Esophagus squamous epithelium (tissue), 5 donors: ENCODE data around the gene WDR43. TPM values are rescaled to one million over a fixed set of nuclear protein-coding genes. Genes with fewer than 3 reads are reported as not detected.

Experiments used
- DNase-seq: peaks from one replicate; lab custom pipeline; 2025; lab: John Stamatoyannopoulos, UW
- H3K27ac ChIP-seq, 4 donors: fragments of 200-600 bp; sonication (generic); one replicate each; pipeline ENCODE4 v1.5.1; 2016 to 2019; ENCODE audit warnings: mild to moderate bottlenecking in 1 of 4
- H3K27me3 ChIP-seq, 4 donors: fragments of 200-600 bp; sonication (generic); 1 replicate in 3 of 4; 2 replicates in 1 of 4; pipeline versions ENCODE4 v1.5.1 to v1.6.0; 2017 to 2021; ENCODE audit warnings: antibody characterized with exemption in 1 of 4
- H3K36me3 ChIP-seq, 3 donors: fragments of 200-600 bp; sonication (generic); one replicate each; pipeline ENCODE4 v1.5.1; 2016 to 2019
- H3K4me1 ChIP-seq, 3 donors: fragments of 200-600 bp; sonication (generic); one replicate each; pipeline ENCODE4 v1.5.1; 2017 to 2019
- H3K4me3 ChIP-seq, 4 donors: fragments of 200-600 bp; sonication (generic); 1 replicate in 3 of 4; 2 replicates in 1 of 4; pipeline ENCODE4 v1.5.1; 2016 to 2019; ENCODE audit warnings: mild to moderate bottlenecking in 2 of 4, moderate library complexity in 1 of 4
- H3K9me3 ChIP-seq, 3 donors: fragments of 200-600 bp; sonication (generic); one replicate each; pipeline ENCODE4 v1.5.1; 2016 to 2019
- CTCF ChIP-seq, 6 experiments: fragments of 450-650 bp in 4 of 6; fragments of 200-600 bp in 2 of 6; sonication (generic) in 2 of 6; IDR thresholded peaks; one replicate each; pipeline ENCODE4 v1.5.1; 2016 to 2019; ENCODE audit warnings: antibody characterized with exemption in 6 of 6, mild to moderate bottlenecking in 4 of 6, moderate library complexity in 4 of 6
- POLR2A ChIP-seq, 4 donors: fragments of 450-650 bp; IDR thresholded peaks; one replicate each; pipeline ENCODE4 v1.6.1; 2017; ENCODE audit warnings: antibody characterized with exemption in 4 of 4, mild to moderate bottlenecking in 4 of 4, moderate library complexity in 3 of 4
- WGBS, 2 donors: methylation state at CpG; one replicate each; pipeline ENCODE4 v1.1.5; 2018; 5-methylcytosine and 5-hydroxymethylcytosine counted together
- intact Hi-C: fragments of 100-400 bp; cut with DNase I; formaldehyde crosslinking; loops from one replicate; pipeline ENCODE4 v1.15.0; 2022
- total RNA-seq, 4 donors: library from RNA; depleted of rRNA; stranded (reverse); fragments of >200 nt; gene quantifications; one replicate each; pipeline ENCODE4 v1.1.0, GENCODE V29; 2016
- donor health status: DM: yes; HTN: yes; CAD: no.

Gene WDR43
- total RNA-seq, 4 donors from 2014 or later: 28.2 to 73.2 (median 41.2) TPM

GRCh38 chr2:28986429-28986828 lies 92.0 kb downstream of the WDR43 start:
- DNase-seq: no peak
- intact Hi-C loops: no loop called here

GRCh38 chr2:28989973-28990372 lies 95.5 kb downstream of the WDR43 start:
- Histone ChIP-seq H3K27ac (peak overlapping the region; percentile 2 to 84 (median 58)), H3K36me3 (no peaks in the 10 kb centered on the region), H3K27me3 (no peaks in the 10 kb centered on the region), H3K4me1 (peaks cover 0 to 37% (median 22%) of the 10 kb centered on the region in 3 donors), H3K9me3 (no peaks in the 10 kb centered on the region), H3K4me3 (no peak overlapping the region)
- 80 to 82% methylated on average over 2 to 4 of the region's 5 CpGs for WGBS, 2 donors
- TF ChIP-seq CTCF (IDR thresholded peaks at IDR 0.05) (no peak), POLR2A (IDR thresholded peaks at IDR 0.05) (no peak)
- intact Hi-C loops: no loop called here
- DNase-seq: no peak

More at GRCh38 chr2:28986429-28986828, 92.0 kb downstream of the WDR43 start:
- Histone ChIP-seq H3K36me3 (no peaks in the 10 kb centered on the region), H3K9me3 (no peaks in the 10 kb centered on the region), H3K27ac (peak overlapping the region in 1 of 4 donors; percentile 21), H3K4me1 (peaks cover 0 to 28% (median 18%) of the 10 kb centered on the region in 3 donors), H3K4me3 (no peak overlapping the region), H3K27me3 (no peaks in the 10 kb centered on the region)
- TF ChIP-seq POLR2A (IDR thresholded peaks at IDR 0.05) (no peak), CTCF (IDR thresholded peaks at IDR 0.05) (no peak)
- 69% methylated on average over 2 to 4 of the region's 4 CpGs for WGBS, 2 donors

- intact Hi-C loops: no loop called here
- 71 to 79% methylated on average over 16 of the region's 16 CpGs for WGBS, 2 donors
- no peaks in the 10 kb centered on the region for H3K27me3 ChIP-seq
- DNase-seq: no peak
- peak overlapping the region; percentile 2 to 84 (median 58) for H3K27ac ChIP-seq
- no peaks in the 10 kb centered on the region for H3K36me3 ChIP-seq
- TF ChIP-seq CTCF (IDR thresholded peaks at IDR 0.05) (no peak), POLR2A (IDR thresholded peaks at IDR 0.05) (no peak)
- no peaks in the 10 kb centered on the region for H3K9me3 ChIP-seq
- H3K4me1 ChIP-seq: peaks cover 0 to 37% (median 22%) of the 10 kb centered on the region in 3 donors
- no peak overlapping the region for H3K4me3 ChIP-seq
Observed at GRCh38 chr2:28990445-28990844, 96.0 kb downstream of the WDR43 start.

GRCh38 chr2:28991021-28991420 lies 96.6 kb downstream of the WDR43 start:
- TF ChIP-seq POLR2A (IDR thresholded peaks at IDR 0.05) (no peak), CTCF (IDR thresholded peaks at IDR 0.05) (no peak)
- no peak overlapping the region for H3K4me3 ChIP-seq
- no peaks in the 10 kb centered on the region for H3K27me3 ChIP-seq
- H3K9me3 ChIP-seq: no peaks in the 10 kb centered on the region
- peak overlapping the region in 3 of 4 donors; percentile 12 to 84 (median 76) for H3K27ac ChIP-seq
- no peak for DNase-seq
- peaks cover 0 to 37% (median 22%) of the 10 kb centered on the region in 3 donors for H3K4me1 ChIP-seq
- no peaks in the 10 kb centered on the region for H3K36me3 ChIP-seq
- 47 to 53% methylated on average over 1 to 4 of the region's 4 CpGs for WGBS, 2 donors
- intact Hi-C loops: no loop called here

GRCh38 chr2:28991460-28991859 lies 97.0 kb downstream of the WDR43 start:
- WGBS, 2 donors: 62 to 100% methylated on average over 1 to 5 of the region's 9 CpGs
- Histone ChIP-seq H3K36me3 (no peaks in the 10 kb centered on the region), H3K4me3 (no peak overlapping the region), H3K9me3 (no peaks in the 10 kb centered on the region), H3K27me3 (no peaks in the 10 kb centered on the region), H3K4me1 (peaks cover 0 to 37% (median 22%) of the 10 kb centered on the region in 3 donors), H3K27ac (peak overlapping the region in 3 of 4 donors; percentile 12 to 84 (median 76))
- intact Hi-C loops: no loop called here
- no peak for DNase-seq
- TF ChIP-seq CTCF (IDR thresholded peaks at IDR 0.05) (no peak), POLR2A (IDR thresholded peaks at IDR 0.05) (no peak)
